ENCODE results near the gene STEAP1B. TPM values are rescaled to one million over a fixed set of nuclear protein-coding genes. Genes with fewer than 3 reads are reported as not detected.
A peak's percentile ranks its signal among the peaks of the same experiment; 100 is the strongest.
"Not testable (repeated sequence)": the region's sequence is repeated elsewhere in the genome, so short reads cannot be mapped to it uniquely, and the experiment has no call there.

STEAP1B gene
- total RNA-seq, 1 donor from 2014 or later = 9.5 TPM

GRCh38 chr7:22523478-22524352 lies 23.7 kb upstream of the STEAP1B start:
- peaks cover 14% of the 10 kb centered on the region for H3K9me3 Mint-ChIP-seq
- TF ChIP-seq CTCF (conservative IDR thresholded peaks at IDR 0.05) = peak; percentile 50
- not testable (repeated sequence) for DNase-seq (ENCODE audit: low read depth, low spot score); H3K36me3 Mint-ChIP-seq (ENCODE audit: low read depth); H3K4me3 Mint-ChIP-seq; H3K4me1 Mint-ChIP-seq; H3K27me3 Mint-ChIP-seq (ENCODE audit: low read depth); H3K27ac Mint-ChIP-seq (ENCODE audit: unreplicated experiment)

GRCh38 chr7:22519560-22519959 lies 19.6 kb upstream of the STEAP1B start:
- DNase-seq (ENCODE audit: low read depth, low spot score); H3K27ac Mint-ChIP-seq (ENCODE audit: unreplicated experiment); H3K4me1 Mint-ChIP-seq; H3K4me3 Mint-ChIP-seq; H3K9me3 Mint-ChIP-seq; H3K27me3 Mint-ChIP-seq (ENCODE audit: low read depth); H3K36me3 Mint-ChIP-seq (ENCODE audit: low read depth): not testable (repeated sequence)

GRCh38 chr7:22516950-22517349 lies 17.0 kb upstream of the STEAP1B start:
- H3K27ac Mint-ChIP-seq (ENCODE audit: unreplicated experiment); H3K4me3 Mint-ChIP-seq; H3K4me1 Mint-ChIP-seq; H3K36me3 Mint-ChIP-seq (ENCODE audit: low read depth); H3K9me3 Mint-ChIP-seq; DNase-seq (ENCODE audit: low read depth, low spot score); H3K27me3 Mint-ChIP-seq (ENCODE audit: low read depth): not testable (repeated sequence)

- not testable (repeated sequence) for H3K9me3 Mint-ChIP-seq; H3K27me3 Mint-ChIP-seq (ENCODE audit: low read depth)
Measured at GRCh38 chr7:22514963-22515362, 15.0 kb upstream of the STEAP1B start.

GRCh38 chr7:22507320-22507719 lies 7.3 kb upstream of the STEAP1B start:
- H3K36me3 Mint-ChIP-seq (ENCODE audit: low read depth); H3K4me3 Mint-ChIP-seq; H3K9me3 Mint-ChIP-seq; H3K27ac Mint-ChIP-seq (ENCODE audit: unreplicated experiment); H3K27me3 Mint-ChIP-seq (ENCODE audit: low read depth); DNase-seq (ENCODE audit: low read depth, low spot score); H3K4me1 Mint-ChIP-seq: not testable (repeated sequence)

More at GRCh38 chr7:22514963-22515362, 15.0 kb upstream of the STEAP1B start:
- not testable (repeated sequence) for H3K4me3 Mint-ChIP-seq; H3K36me3 Mint-ChIP-seq (ENCODE audit: low read depth); DNase-seq (ENCODE audit: low read depth, low spot score); H3K4me1 Mint-ChIP-seq; H3K27ac Mint-ChIP-seq (ENCODE audit: unreplicated experiment)

GRCh38 chr7:22506316-22507020 lies 6.5 kb upstream of the STEAP1B start:
- not testable (repeated sequence) for H3K4me3 Mint-ChIP-seq; H3K36me3 Mint-ChIP-seq (ENCODE audit: low read depth); H3K27ac Mint-ChIP-seq (ENCODE audit: unreplicated experiment); H3K27me3 Mint-ChIP-seq (ENCODE audit: low read depth); H3K4me1 Mint-ChIP-seq; H3K9me3 Mint-ChIP-seq; DNase-seq (ENCODE audit: low read depth, low spot score)

- H3K4me1 Mint-ChIP-seq = peaks cover 15% of the 10 kb centered on the region
- not testable (repeated sequence) for H3K4me3 Mint-ChIP-seq; H3K36me3 Mint-ChIP-seq (ENCODE audit: low read depth); DNase-seq (ENCODE audit: low read depth, low spot score); H3K9me3 Mint-ChIP-seq; H3K27me3 Mint-ChIP-seq (ENCODE audit: low read depth); H3K27ac Mint-ChIP-seq (ENCODE audit: unreplicated experiment)
- TF ChIP-seq CTCF (conservative IDR thresholded peaks at IDR 0.05) = peak; percentile 56
Measured at GRCh38 chr7:22504519-22504918, 4.5 kb upstream of the STEAP1B start.

GRCh38 chr7:22502104-22502503 lies 2.1 kb upstream of the STEAP1B start:
- not testable (repeated sequence) for H3K9me3 Mint-ChIP-seq

More at GRCh38 chr7:22502104-22502503, 2.1 kb upstream of the STEAP1B start:
- Mint-ChIP-seq H3K27me3 (ENCODE audit: low read depth) (peaks cover 12% of the 10 kb centered on the region), H3K4me1 (peaks cover 29% of the 10 kb centered on the region)
- not testable (repeated sequence) for H3K27ac Mint-ChIP-seq (ENCODE audit: unreplicated experiment); H3K36me3 Mint-ChIP-seq (ENCODE audit: low read depth); DNase-seq (ENCODE audit: low read depth, low spot score); H3K4me3 Mint-ChIP-seq

Data from neural crest cell (in vitro differentiated cells).